Loucy (cell line): ENCODE data around the gene CLDN6.

Source experiments
- H2AFZ ChIP-seq: fragments of 200-600 bp; sonication (generic); 2 replicates; pipeline ENCODE4 v1.6.0; 2016; ENCODE audit warnings: antibody characterized with exemption, mild to moderate bottlenecking, low read length, moderate library complexity
- H3F3A ChIP-seq: fragments of 200-600 bp; 2 replicates; pipeline ENCODE4 v1.6.0; 2016; ENCODE audit warnings: antibody characterized with exemption, low read depth, mild to moderate bottlenecking
- H3K27me3 ChIP-seq: fragments of 200-600 bp; sonication (generic); 2 replicates; pipeline ENCODE4 v1.6.1; 2014; ENCODE audit warnings: low read length, mild to moderate bottlenecking; ENCODE audit not compliant: insufficient read depth, poor library complexity, severe bottlenecking
- H3K36me3 ChIP-seq: fragments of 200-600 bp; sonication (generic); 2 replicates; pipeline ENCODE4 v1.6.1; 2016; ENCODE audit warnings: low read length; ENCODE audit not compliant: insufficient read depth
- H3K4me1 ChIP-seq: fragments of 200-600 bp; sonication (generic); 2 replicates; pipeline ENCODE4 v1.5.1; 2014; ENCODE audit warnings: low read length, mild to moderate bottlenecking; ENCODE audit not compliant: insufficient read depth, poor library complexity, severe bottlenecking
- H3K4me2 ChIP-seq: fragments of 200-600 bp; sonication (generic); 2 replicates; pipeline ENCODE4 v1.6.0; 2014; ENCODE audit warnings: antibody characterized with exemption, low read length, low read depth, mild to moderate bottlenecking; ENCODE audit not compliant: poor library complexity, severe bottlenecking
- H3K4me3 ChIP-seq: fragments of 200-600 bp; sonication (generic); 2 replicates; pipeline ENCODE4 v1.5.1; 2014; ENCODE audit warnings: low read length, mild to moderate bottlenecking, mixed read lengths; ENCODE audit not compliant: poor library complexity, severe bottlenecking
- H3K79me2 ChIP-seq: fragments of 200-600 bp; sonication (generic); 2 replicates; pipeline ENCODE4 v1.6.1; 2014; ENCODE audit warnings: low read length; ENCODE audit not compliant: insufficient read depth
- H3K9ac ChIP-seq: fragments of 200-600 bp; sonication (generic); 2 replicates; pipeline ENCODE4 v1.6.0; 2014; ENCODE audit warnings: mild to moderate bottlenecking, low read depth, low read length, moderate library complexity; ENCODE audit not compliant: poor library complexity, severe bottlenecking
- H3K9me2 ChIP-seq: fragments of 200-600 bp; sonication (generic); replicated peaks from 2 replicates; pipeline ENCODE4 v1.6.1; 2016; ENCODE audit warnings: low read depth, low read length, mixed read lengths
- H3K9me3 ChIP-seq: fragments of 200-600 bp; sonication (generic); 2 replicates; pipeline ENCODE4 v1.6.1; 2014; ENCODE audit warnings: mild to moderate bottlenecking, antibody characterized with exemption, low read length, low read depth; ENCODE audit not compliant: insufficient read depth
- H4K20me1 ChIP-seq: fragments of 200-600 bp; sonication (generic); 2 replicates; pipeline ENCODE4 v1.6.0; 2014; ENCODE audit warnings: antibody characterized with exemption, low read length, mild to moderate bottlenecking; ENCODE audit not compliant: insufficient read depth, poor library complexity, severe bottlenecking
- EZH2phosphoT487 ChIP-seq: fragments of 200-600 bp; IDR thresholded peaks from 2 replicates; pipeline ENCODE4 v1.6.1; 2018; ENCODE audit warnings: antibody characterized with exemption, mild to moderate bottlenecking, moderate library complexity, borderline replicate concordance
- TF ChIP-seq, protein P1 (sequence below): fragments of 200-600 bp; sonication (generic); conservative IDR thresholded peaks from 2 replicates; pipeline ENCODE4 v1.5.1; 2014; ENCODE audit warnings: mild to moderate bottlenecking, antibody characterized with exemption, low read length

The CLDN6 gene

DNA sequence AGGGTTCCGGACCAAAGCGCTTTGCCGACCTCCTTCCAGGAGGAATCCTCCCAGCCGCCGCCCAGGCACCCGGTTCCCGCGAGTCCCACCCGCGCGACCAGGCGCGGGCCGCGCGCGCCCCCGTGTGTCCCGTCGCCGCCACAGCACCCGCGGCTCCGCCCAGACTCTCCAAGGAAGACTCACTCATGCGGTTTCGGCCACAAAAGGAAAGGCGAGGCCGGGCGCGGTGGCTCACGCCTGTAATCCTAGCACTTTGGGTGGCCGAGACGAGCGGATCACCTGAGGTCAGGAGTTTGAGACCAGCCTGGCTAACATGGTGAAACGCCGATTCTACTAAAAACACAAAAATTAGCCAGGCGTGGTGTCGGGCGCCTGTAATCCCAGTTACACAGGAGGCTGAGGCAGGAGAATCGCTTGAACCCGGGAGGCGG is 34.3 kb downstream of the CLDN6 start:
- no peaks in the 10 kb centered on the region for H3K4me1 ChIP-seq
- H2AFZ ChIP-seq = no peak overlapping the region
- TF ChIP-seq, protein P1, sequence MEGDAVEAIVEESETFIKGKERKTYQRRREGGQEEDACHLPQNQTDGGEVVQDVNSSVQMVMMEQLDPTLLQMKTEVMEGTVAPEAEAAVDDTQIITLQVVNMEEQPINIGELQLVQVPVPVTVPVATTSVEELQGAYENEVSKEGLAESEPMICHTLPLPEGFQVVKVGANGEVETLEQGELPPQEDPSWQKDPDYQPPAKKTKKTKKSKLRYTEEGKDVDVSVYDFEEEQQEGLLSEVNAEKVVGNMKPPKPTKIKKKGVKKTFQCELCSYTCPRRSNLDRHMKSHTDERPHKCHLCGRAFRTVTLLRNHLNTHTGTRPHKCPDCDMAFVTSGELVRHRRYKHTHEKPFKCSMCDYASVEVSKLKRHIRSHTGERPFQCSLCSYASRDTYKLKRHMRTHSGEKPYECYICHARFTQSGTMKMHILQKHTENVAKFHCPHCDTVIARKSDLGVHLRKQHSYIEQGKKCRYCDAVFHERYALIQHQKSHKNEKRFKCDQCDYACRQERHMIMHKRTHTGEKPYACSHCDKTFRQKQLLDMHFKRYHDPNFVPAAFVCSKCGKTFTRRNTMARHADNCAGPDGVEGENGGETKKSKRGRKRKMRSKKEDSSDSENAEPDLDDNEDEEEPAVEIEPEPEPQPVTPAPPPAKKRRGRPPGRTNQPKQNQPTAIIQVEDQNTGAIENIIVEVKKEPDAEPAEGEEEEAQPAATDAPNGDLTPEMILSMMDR = peak; percentile 58
- no peak for TF ChIP-seq EZH2phosphoT487
- H3K36me3 ChIP-seq = no peaks in the 10 kb centered on the region
- H3K9me3 ChIP-seq = no peaks in the 10 kb centered on the region
- peak overlapping the region; percentile 57 for H3K4me2 ChIP-seq
- H3K9ac ChIP-seq = no peak overlapping the region
- peaks cover 13% of the 10 kb centered on the region for H3K79me2 ChIP-seq
- no peaks in the 10 kb centered on the region for H3F3A ChIP-seq
- no peaks in the 10 kb centered on the region for H4K20me1 ChIP-seq
- no peaks in the 10 kb centered on the region for H3K27me3 ChIP-seq
- H3K4me3 ChIP-seq = peak overlapping the region; percentile 44
- H3K9me2 ChIP-seq = no peaks in the 10 kb centered on the region

DNA sequence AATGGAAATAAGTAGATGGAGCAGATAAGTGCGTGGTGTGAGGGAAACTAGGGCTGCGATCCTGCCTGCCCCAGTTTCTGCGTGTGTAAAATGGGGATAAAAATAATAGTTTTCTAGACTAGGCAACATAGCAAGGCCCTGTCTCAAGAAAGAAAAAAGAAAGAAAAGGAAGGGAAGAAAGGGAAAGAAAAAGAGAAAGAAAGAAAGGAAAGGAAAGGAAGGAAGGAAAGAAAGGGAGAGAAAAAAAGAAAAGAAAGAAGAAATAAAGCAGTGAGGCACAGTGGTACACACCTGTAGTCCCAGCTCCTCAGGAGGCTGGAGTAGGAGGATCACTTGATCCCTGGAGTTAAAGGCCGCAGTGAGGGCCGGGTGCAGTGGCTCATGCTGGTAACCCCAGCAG is 35.6 kb downstream of the CLDN6 start:
- no peak for TF ChIP-seq EZH2phosphoT487
- TF ChIP-seq, protein P1 = no peak
- Histone ChIP-seq H3K4me2 (no peak overlapping the region), H3K9me3 (no peaks in the 10 kb centered on the region), H3K4me3 (no peak overlapping the region), H2AFZ (no peak overlapping the region), H4K20me1 (no peaks in the 10 kb centered on the region), H3F3A (no peaks in the 10 kb centered on the region), H3K9ac (no peak overlapping the region), H3K79me2 (peaks cover 24% of the 10 kb centered on the region), H3K9me2 (no peaks in the 10 kb centered on the region), H3K4me1 (no peaks in the 10 kb centered on the region), H3K27me3 (no peaks in the 10 kb centered on the region), H3K36me3 (no peaks in the 10 kb centered on the region)

DNA sequence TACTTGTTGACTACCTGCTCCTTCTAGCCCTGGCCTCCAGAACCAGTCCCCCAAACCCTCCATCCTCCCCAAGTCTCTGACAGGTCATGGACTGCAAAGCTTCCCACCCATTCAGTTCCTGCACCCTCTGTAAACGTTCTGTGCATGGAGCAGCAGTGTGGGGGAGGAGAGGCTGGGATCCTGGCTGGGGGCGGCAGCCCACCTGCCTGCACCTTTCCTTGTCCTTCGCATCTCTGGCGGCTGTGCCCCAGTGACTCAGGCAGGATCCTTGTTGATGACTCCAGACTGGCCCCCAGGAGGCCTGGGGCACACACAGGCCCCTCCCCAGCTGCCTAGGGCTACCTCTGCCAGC is 36.1 kb downstream of the CLDN6 start:
- no peaks in the 10 kb centered on the region for H3K4me1 ChIP-seq

More for the DNA sequence above, 36.1 kb downstream of the CLDN6 start:
- Histone ChIP-seq H4K20me1 (no peaks in the 10 kb centered on the region), H2AFZ (no peak overlapping the region), H3F3A (no peaks in the 10 kb centered on the region), H3K4me3 (no peak overlapping the region), H3K9me3 (no peaks in the 10 kb centered on the region), H3K36me3 (no peaks in the 10 kb centered on the region), H3K9me2 (no peaks in the 10 kb centered on the region), H3K79me2 (peaks cover 29% of the 10 kb centered on the region), H3K9ac (no peak overlapping the region), H3K27me3 (no peaks in the 10 kb centered on the region), H3K4me2 (peak overlapping the region; percentile 67)
- TF ChIP-seq, protein P1 = no peak
- no peak for TF ChIP-seq EZH2phosphoT487
